GM19238 (cell line): ENCODE data around the gene CALCOCO1.
"Not testable (repeated sequence)": the region's sequence is repeated elsewhere in the genome, so short reads cannot be mapped to it uniquely, and the experiment has no call there.

ENCODE experiments used
- DNase-seq: peaks from one replicate; pipeline ENCODE4 v3.0.0; 2011; ENCODE audit warnings: low spot score; ENCODE audit not compliant: insufficient read length

Gene CALCOCO1

DNA sequence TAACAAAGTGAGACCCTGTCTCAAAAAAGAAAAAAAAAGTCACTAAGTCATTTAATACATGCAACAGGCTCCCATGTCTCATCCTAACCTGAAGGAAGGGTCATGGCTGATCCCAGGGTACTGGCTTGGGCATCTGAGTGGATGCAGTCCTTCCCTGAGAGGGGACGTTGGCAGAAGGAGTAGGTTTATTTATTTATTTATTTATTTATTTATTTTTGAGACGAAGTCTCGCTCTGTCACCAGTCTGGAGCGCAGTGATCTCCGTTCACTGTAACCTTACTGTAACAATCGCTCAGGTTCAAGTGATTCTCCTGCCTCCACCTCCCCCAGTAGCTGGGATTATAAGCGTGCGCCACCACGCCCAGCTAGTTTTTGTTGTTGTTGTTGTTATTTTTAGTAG lies 7.2 kb upstream of the CALCOCO1 start:
- DNase-seq, result no peak

DNA sequence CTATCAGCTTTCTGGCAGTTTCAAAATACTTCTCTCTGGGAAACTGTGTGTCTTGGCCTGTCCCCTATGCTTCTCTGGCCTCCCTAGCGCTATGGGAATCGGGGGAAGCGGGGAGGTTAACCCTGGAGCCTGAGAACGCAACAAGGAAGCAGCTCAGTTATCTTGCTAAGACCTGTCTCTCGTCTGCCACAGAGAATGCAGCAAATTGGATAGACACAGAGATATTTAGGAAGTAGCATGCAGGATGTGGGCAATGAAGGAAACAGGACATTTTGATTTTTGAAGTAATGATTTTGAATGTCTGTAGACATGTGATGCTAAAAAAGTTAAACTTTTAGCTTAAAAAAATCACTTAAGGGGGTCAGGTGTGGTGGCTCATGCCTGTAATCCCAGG lies 6.6 kb upstream of the CALCOCO1 start:
- DNase-seq, result no peak

DNA sequence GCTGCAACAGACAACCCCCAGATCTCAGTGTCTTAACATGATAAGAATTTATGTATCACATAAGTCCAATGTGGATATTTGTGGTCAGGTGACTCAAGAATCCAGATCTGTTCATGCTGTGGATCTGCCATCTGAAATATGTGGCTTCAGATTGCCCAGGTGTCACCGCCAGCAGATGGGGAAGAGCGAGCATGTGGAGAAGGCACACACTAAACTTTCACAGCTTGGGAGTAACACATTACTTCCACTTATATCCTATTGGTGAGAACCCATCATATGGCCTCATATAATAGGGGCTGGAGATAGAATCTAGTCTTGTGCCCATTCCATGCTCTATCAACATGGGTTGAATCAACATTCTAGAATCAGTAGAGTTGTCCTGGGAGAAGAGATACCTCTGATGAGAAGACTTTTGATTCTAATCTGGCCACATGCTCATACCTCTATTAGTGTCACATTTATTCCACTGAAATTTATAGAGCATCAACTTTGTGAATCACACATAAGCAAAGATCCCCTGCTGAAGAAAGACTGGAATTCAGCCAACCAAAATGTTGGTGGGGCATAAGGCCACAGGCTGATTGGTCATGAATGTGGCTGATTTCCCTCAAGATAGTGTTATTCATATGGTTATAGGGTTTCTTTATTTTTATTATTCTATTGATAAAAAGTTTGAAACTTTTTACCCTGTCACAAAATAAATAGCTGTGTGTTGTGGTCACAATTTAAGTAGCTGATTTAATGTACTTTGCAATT lies 6.0 kb upstream of the CALCOCO1 start:
- no peak for DNase-seq

DNA sequence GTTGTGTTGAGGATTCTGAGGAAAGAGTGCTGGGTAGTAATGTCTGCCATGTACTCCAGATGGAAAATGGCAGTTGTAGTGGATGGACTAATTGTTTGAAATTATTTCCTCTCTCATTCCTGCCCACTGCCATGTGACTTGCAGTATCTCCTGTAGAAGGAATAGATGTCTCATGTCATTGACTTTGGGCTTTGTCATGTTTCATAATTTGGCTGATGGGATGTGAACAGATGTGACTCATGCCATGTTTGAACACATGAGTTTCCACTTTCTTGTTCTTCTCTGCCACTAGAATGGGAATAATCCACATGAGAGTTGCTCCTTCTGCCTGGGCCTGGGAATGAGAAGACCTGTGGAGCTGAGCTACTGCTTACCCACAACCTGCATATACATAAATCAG lies 2.4 kb upstream of the CALCOCO1 start:
- DNase-seq, result no peak

DNA sequence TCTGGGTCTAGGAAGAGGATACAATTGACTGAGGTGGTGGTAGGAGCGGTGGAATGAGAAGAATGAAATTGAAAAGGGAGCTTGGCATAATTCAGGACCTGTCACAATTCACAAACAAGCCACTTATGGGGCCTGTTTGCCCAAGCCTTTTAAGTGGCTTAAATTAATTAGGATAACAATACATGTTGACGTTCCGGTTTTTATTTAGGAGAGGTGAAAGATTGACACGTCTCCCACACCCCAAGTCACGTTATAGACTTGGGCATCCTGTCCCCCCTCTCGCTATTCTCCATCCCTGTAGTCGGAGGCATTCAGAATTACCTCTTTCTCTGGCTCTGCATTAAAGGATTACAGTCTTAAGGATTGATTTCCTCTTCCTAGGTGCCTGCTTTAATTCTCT lies 954 bp upstream of the CALCOCO1 start:
- DNase-seq, result no peak

DNA sequence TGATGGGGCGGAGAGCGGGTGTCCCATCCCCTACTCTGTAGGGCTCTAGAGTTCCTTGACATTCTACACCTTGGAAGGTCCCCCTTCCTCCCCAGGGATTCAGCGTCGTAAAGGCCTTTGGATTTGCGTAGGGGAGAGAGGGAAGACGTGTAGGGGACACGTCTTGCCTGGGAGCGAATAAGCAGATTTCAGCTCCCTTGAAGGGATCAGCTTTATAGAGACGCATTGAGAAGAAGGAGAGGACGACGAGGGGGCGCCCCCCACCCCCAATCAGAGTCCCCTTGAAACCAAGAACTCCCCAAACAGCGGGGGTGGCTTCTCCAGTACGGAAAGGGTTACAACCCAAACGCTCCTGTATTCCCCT lies 324 bp downstream of the CALCOCO1 start:
- no peak for DNase-seq

DNA sequence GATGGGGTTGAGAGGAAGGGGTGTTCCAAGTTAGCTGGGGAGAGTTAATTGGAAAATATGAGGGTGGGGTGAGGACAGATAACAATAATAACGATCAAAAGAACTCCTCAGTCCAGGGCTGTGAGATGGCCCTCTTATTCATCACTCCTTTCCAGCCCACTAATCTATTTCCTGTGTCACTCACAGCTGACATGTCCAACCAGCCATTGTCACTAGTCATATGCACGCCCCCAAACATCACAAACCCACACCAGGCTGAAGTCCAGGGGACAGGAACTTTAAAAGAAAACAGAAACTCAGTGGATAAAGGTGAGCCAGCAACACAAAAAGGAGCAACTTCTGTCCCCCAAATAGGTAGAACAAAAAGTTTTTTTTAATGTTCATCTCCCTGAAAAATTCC lies 911 bp downstream of the CALCOCO1 start:
- DNase-seq, result no peak

DNA sequence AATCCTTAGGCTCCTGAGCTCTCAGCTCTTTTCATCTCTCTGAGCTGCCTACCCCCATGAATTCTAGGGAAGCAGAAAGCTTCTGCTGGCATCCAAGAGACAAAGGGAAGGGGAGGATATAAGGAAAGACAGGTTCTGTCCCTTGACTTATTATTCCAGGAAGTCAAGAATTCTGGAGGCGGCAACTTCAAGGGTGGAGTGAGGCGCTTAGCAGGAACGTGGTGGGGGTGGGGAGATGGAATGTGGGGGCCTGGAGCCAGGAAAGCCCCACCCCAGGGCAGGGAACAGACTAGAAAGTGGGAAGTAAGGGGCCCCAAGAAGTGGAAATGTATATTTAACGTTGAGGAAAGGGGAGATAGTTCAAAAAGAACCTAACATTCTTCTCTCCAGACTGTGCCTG lies 1.4 kb downstream of the CALCOCO1 start:
- no peak for DNase-seq

DNA sequence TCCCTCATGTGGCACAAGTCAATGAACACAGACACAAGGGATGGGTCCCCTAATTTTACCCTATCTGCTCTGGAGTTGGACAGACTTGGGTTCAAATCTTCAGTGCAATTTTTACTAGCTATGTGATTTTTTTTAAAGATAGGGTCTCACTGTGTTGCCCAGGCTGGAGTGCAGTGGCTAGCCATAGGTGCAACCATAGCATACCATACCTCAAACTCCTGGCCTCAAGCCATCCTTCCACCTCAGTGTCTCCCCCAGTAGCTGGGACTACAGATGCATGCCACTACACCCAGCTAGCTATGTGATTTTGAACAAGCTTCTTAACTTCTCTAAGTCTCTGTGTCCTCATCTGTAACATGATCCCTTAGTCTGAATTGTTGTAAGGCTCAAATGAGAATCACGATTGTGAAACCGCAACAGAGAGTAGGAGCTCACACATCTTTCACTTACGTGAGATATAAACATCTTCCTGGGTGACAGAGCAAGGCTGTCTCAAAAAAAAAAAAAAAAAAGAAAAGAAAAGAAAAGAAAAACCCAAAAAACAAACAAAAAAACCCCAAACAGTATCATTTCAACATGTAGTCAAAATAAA lies 4.7 kb downstream of the CALCOCO1 start:
- no peak for DNase-seq

DNA sequence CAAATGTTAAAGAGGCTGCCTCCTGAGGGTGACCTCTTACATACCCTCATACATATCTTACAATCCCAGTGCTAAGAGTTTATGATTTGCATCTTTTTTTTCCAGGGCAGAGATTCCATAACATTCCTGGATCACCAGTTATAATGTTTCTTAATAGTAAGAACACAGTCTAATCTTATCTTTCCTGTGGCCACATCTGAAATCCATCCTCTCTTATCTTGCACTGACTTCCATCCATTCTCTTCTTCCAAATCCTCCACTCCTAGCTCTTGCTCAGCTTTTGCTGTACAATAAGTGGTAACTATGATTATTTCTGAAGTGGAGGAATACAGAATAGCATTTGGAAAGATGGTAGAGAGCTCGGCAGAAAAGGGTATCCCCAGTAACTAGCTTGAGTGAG lies 6.3 kb downstream of the CALCOCO1 start:
- DNase-seq, result no peak

DNA sequence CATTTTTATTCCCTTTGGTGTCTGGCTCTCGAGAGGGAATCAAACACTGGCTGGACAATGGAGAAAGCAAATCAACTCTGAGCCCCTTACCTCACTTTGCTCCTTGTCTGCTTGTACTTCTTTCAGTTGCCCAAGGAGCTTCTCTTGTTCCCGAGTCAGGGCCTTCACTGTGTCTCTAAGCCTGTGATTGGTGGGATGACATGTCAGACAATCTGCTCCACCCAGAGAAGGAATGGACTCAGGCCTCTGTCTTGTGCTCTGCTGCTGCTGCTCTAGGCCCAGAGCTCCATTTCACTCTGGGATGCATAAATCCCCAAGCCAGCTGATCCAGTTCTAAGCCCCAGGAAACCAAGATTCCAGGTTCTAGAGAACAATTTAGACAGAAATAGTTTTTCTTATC lies 7.6 kb downstream of the CALCOCO1 start:
- no peak for DNase-seq

DNA sequence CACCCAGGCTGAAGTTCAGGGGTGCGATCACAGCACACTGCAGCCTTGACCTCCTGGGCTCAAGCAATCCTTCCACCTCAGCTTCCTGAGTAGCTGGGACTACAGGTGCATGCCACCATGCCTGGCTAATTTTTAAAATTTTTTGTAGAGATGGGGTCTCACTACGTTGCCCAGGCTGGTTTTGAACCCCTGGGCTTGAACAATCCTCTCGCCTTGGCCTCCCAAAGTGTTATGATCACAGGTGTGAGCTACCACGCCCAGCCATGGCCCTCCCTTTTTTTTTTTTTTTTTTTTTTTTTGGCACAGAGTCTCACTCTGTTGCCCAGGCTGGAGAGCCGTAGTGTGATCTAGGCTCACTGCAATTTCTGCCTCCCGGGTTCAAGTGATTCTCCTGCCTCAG lies 8.7 kb downstream of the CALCOCO1 start:
- not testable (repeated sequence) for DNase-seq

DNA sequence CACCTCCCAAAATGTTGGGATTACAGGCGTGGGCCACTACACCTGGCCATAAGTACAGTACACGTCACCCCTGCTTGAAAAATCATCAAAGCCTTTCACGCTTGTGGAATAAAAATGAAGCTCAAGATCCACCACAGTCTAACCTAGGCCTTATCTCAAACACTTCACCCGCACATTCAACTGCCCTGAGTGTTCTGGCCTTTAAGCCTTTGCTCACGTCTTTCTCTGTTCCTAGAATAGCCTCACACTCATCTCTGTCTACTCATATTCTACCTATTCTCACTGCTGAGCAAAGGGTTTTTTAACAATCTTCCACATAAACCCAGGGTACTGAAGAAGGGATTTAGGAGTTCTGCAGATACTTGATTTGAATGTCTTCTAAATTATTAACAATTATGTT lies 9.9 kb downstream of the CALCOCO1 start:
- no peak for DNase-seq

DNA sequence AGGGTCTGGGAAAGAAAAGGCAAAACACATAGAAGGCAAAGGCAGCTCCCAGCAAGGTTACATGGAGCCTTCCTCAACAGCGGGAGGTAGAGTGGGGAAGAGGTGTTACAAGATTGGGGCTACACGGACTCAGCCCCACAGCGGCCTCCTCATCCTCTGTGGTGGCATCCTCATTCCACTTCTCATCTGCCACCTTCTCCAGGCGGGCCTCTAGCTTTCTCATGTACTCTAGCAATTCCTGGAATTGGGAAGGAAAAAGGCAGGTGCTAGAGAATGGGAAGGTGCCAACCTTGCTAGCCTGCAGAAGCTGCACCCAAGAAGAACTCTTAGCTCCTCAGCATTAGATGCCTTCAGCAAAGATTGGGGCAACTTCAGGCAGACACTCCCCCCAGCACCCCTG lies 13.2 kb downstream of the CALCOCO1 start:
- no peak for DNase-seq

DNA sequence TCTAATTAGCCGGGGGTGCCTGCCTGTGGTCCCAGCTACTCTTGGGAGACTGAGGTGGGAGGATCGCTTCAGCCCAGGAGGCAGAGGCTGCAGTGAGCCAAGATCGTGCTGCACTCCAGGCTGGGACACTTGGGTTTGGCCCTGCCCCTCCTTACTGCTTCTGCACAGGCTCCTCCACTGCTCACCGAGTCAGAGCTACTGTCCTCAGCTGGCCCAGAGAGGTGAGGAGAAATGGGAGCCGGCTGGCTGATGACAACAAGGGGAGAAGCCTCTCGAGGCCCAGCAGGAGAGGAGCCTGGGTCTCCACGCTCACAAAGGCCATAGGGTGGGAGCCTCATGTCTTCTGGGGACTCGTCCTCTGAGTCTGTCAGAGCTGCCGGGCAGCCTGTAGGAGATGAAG lies 13.7 kb downstream of the CALCOCO1 start:
- DNase-seq, result no peak

DNA sequence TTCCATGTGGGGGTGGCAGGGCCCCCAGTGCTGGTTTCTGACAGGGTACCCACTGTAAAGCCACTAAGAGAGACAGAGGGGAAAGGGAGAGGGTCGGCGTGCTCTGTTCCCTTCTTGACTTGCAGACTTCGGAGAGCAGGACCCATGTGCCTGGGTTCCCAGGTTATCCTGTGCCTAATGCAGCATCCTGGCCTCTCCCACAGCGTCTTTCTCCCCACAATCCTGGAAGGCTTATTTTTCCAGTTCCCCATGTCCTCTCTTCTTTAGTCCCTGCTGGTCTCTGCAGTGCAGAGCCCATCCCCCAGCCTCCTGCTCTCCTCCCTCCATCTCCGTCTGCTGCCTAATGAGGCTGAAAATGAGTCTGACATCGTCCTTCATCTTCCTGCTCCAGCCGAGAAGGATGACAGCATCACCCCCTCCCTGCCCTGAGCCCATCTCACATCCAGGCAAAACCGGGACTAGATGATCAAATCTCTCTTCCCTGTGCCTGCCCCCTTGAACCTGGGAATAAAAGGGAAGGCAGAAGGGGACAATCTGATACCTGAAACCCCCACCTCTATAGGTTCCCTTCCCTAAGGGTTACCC lies 15.1 kb downstream of the CALCOCO1 start:
- DNase-seq, result no peak

DNA sequence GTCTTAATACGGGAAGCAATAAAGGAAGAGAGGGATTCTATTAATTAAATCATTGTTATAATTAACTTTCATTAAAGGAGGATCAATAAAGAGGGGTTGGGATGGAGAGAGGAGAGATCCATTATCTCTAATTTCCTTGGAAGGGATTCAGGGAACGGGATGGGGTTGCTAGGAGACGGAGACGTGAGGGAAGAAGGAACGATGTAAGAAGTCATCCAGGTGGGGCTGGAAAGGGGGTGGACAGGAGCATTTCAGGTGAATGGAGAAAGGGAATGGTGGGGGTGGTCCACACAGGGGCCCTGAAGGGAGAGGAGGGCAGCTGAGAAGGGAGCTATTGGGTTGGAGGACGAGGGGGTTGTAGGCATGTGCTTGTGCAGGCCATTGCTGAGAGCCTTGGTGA lies 17.2 kb downstream of the CALCOCO1 start:
- no peak for DNase-seq

DNA sequence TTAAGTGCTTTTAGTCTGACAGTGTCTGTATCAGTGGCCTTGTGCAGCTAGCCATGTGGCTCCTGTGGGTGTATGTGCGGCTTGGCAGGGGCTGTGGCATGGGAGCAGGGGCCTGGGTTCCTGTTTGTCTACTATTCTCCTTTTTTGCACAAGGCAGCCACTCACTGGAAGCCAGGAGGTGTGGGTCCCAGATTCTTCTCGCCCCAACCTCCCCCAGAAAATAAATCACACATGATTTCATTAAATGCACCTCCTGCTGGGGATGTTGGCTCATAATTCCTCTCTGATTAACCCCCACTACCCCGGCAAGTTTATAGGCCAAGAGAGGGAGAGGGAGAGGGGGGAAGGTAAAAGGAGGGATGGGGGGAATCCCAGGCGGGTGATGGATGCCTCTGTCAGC lies 17.6 kb downstream of the CALCOCO1 start:
- DNase-seq, result no peak

DNA sequence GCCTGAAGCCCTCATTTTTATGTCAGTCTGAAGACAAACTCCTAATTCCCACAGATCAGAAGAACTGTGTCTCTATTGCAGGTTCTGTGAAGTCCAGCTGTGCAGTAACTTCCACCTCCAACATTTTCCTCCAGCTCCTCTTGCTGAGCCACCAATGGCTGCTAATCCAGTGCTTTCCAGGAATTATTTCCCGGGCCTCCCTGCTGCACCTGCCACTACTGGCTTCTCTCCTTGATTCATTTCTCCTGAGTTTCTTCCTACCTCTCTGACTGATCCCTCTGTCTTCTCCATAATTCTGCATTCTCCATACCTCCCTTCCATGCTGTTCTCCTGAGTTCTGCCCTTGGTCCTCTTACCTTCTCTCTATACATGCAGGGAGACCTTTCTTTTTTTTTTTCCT lies 21.2 kb downstream of the CALCOCO1 start:
- no peak for DNase-seq

DNA sequence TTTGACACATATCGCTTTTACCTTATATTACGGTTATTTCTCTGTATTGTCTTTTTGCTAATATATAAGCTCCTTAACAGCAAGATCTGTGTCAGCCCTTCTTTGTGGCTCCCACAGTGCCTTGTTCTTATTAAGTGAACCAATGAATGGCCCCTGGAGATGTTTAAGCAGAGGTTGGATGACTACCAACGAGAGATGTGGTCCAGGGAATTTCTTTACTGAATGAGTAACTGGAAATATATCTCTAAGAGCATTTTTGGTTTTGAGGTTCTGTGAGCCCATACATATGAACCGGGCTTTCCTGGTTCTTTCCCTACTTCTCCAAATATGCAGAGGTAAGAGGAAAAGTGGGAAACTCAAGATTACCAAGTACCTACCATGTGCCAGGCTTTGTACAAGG lies 23.5 kb downstream of the CALCOCO1 start:
- DNase-seq, result no peak

DNA sequence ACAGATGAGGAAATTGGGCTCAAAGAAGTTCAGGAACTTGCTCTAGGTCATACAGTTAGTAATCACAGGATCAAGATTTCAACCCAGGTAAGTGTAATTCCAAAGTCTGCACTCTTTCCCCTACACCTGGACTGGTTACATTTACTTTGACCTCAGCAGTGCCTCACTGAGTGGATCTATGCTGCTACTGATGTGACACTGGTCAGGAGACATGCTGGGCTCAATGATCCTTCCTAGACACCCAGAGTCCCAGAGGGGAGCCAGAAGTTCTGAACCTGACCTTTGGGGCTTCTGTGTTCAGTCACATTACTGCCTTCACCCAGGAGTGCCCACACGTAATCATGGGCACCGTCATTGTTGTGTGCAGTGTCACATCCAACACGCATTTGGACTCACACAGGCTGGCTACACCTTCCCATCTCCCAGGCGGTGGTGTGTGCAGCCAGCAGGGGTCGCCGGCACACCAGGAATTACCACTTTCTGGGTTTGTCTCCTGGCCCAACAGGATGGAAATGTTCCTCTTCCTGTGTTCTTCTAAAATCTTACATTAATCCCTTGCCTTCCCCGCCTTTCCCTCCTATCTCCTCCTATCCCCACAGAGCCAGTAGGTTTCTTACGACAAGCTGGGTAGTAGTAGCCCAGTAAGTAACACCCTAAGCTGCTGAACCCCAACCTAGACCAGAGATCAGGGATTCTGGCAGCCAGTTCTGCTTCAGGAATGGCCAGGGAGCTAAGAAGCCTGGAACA lies 25.6 kb downstream of the CALCOCO1 start:
- DNase-seq, result peak; percentile 64

DNA sequence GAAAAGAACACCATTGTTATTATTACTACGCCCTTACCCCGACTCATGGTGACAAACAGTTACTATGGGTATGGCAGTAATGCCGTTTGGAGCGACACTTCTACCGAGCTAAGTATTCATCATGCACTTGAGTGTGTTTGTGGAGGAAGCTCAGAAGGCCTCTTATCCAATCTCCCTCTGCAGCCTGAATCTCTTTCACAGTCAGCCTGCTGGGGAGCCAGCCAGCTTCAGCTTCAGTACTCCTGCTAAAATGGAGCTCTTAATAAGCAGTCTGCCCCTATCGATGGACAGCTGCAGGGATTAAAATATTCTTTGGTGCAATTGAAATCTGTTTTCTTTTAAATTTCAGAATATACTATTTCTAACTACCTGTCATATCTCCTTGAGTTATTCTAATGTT lies 26.7 kb downstream of the CALCOCO1 start:
- DNase-seq, result no peak

DNA sequence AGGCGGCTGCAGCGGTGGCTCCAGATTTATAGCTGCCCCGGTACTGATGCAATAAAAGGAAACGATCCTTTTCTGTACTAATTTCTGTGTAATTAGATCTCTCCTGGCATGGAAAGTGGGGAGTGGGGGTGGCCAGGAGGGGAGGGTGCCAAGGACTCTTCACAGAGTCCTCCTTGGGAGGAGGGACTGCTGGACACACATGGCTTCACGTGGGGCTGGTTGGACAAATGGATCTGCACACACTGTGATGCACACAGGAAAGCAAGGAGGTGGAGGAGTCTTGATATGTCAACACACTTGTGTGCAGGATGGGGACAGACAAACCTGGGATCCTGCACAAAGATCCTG lies 27.6 kb downstream of the CALCOCO1 start:
- DNase-seq, result no peak
